K562 (cell line): ENCODE results near the gene NUP205. TPM values are rescaled to one million over a fixed set of nuclear protein-coding genes. Genes with fewer than 3 reads are reported as not detected.

ENCODE experiments used
- ATAC-seq: fragments of 200-7000 bp; cut with Tn5 transposase; 3 replicates; pipeline ENCODE4 v1.9.1; 2020; ENCODE audit warnings: moderate library complexity
- BruUV-seq: library from RNA; stranded (reverse); fragments of 400-500 nt; replicated peaks from 2 replicates; lab custom pipeline; 2021; lab: Mats Ljungman, UMichigan
- CTCF ChIA-PET: fragments of 300-600 bp; formaldehyde crosslinking; extraction: SDS; loops from one replicate; lab custom pipeline; 2021; ENCODE audit warnings: low intra/inter-chr PET ratio; lab: Yijun Ruan, JAX
- POLR2A ChIA-PET: fragments of 300-600, 350-650 bp; sonication (Branson Sonifier 250); formaldehyde crosslinking; extraction: SDS; loops from one replicate; lab custom pipeline; 2021; ENCODE audit warnings: antibody characterized with exemption, inconsistent platforms; lab: Yijun Ruan, JAX
- DNase-seq, 4 experiments: peaks; one replicate each; pipeline versions ENCODE4 v3.0.0 to v3.0.0-alpha.2; 2011 to 2018; ENCODE audit warnings: low spot score in 3 of 4, mixed read lengths in 3 of 4; ENCODE audit errors: extremely low read depth in 1 of 4
- FAIRE-seq: peaks from 2 replicates; lab custom pipeline; 2011; peaks lifted over from hg19 to GRCh38; lab: Jason Lieb, UNC
- H2AFZ ChIP-seq: 2 replicates; pipeline ENCODE4 v1.6.0; 2011; ENCODE audit warnings: low read depth, low read length, control low read depth, inconsistent platforms
- H3K27ac ChIP-seq: fragments of 200-600 bp; 3 replicates; pipeline ENCODE4 v1.8.0; 2011; ENCODE audit warnings: low read depth, mild to moderate bottlenecking, control low read depth, inconsistent platforms, low read length, moderate library complexity, mixed read lengths; ENCODE audit errors: extremely low read depth
- H3K27me3 ChIP-seq, 2 experiments: fragments of 300-600 bp in 1 of 2; 2 replicates in 1 of 2; 3 replicates in 1 of 2; pipeline versions ENCODE4 v1.6.0 to v1.8.0; 2011; ENCODE audit warnings: inconsistent platforms in 2 of 2, low read length in 2 of 2, mild to moderate bottlenecking in 1 of 2, mixed read lengths in 1 of 2, moderate library complexity in 1 of 2; ENCODE audit not compliant: control insufficient read depth in 2 of 2, insufficient read depth in 2 of 2
- H3K36me3 ChIP-seq: fragments of 300-600 bp; 3 replicates; pipeline ENCODE4 v1.8.0; 2011; ENCODE audit warnings: mild to moderate bottlenecking, low read length, inconsistent platforms; ENCODE audit not compliant: control insufficient read depth, insufficient read depth
- H3K4me1 ChIP-seq, 2 experiments: fragments of 200-600 bp in 1 of 2; replicated peaks in 1 of 2; 2 replicates in 1 of 2; 3 replicates in 1 of 2; pipeline versions ENCODE4 v1.5.1 to v1.8.0; 2011; ENCODE audit warnings: inconsistent platforms in 2 of 2, low read length in 2 of 2, mild to moderate bottlenecking in 1 of 2, mixed read lengths in 1 of 2, moderate library complexity in 1 of 2; ENCODE audit not compliant: control insufficient read depth in 2 of 2, insufficient read depth in 2 of 2
- H3K4me2 ChIP-seq: 2 replicates; pipeline ENCODE4 v1.6.1; 2011; ENCODE audit warnings: low read length, control low read depth, inconsistent platforms, mixed read lengths; ENCODE audit not compliant: insufficient read depth
- H3K4me3 ChIP-seq: fragments of 200-600 bp; sonication (generic), shearing (Covaris generic); 2 replicates; pipeline ENCODE4 v1.5.1; 2016; ENCODE audit warnings: control low read depth, inconsistent platforms
- H3K79me2 ChIP-seq: fragments of 200-600 bp; 3 replicates; pipeline ENCODE4 v1.8.0; 2011; ENCODE audit warnings: low read length, inconsistent platforms; ENCODE audit not compliant: control insufficient read depth, insufficient read depth
- H3K9ac ChIP-seq, 2 experiments: 2 replicates each; pipeline versions ENCODE4 v1.6.0 to v1.6.1; 2011; ENCODE audit warnings: low read depth in 2 of 2, low read length in 2 of 2, control low read depth in 1 of 2, inconsistent platforms in 1 of 2, mild to moderate bottlenecking in 1 of 2, mixed read lengths in 1 of 2; ENCODE audit not compliant: insufficient read depth in 1 of 2
- H3K9me1 ChIP-seq: one replicate; pipeline ENCODE4 v1.6.0; 2011; ENCODE audit warnings: inconsistent platforms, mild to moderate bottlenecking, low read length, moderate library complexity; ENCODE audit not compliant: control insufficient read depth, insufficient read depth
- H3K9me3 ChIP-seq: replicated peaks from 2 replicates; pipeline ENCODE4 v1.5.1; 2011; ENCODE audit warnings: low read depth, low read length, inconsistent platforms; ENCODE audit not compliant: control insufficient read depth, insufficient read depth
- H4K20me1 ChIP-seq: replicated peaks from 2 replicates; pipeline ENCODE4 v1.6.1; 2011; ENCODE audit warnings: low read length, inconsistent platforms, mixed read lengths; ENCODE audit not compliant: control insufficient read depth, insufficient read depth
- ATF1 ChIP-seq, 2 experiments: fragments of 450-650 bp in 1 of 2; IDR thresholded peaks; 2 replicates each; pipeline ENCODE4 v1.6.1; 2016; ENCODE audit warnings: missing compliant biosample characterization in 1 of 2, missing genetic modification characterization in 1 of 2
- MAFF ChIP-seq: IDR thresholded peaks from 2 replicates; pipeline ENCODE4 v1.6.1; 2012; ENCODE audit warnings: low read length, improper control_type of control experiment
- MEIS2 ChIP-seq: fragments of 450-650 bp; IDR thresholded peaks from 2 replicates; pipeline ENCODE4 v1.6.1; 2014; ENCODE audit warnings: mild to moderate bottlenecking; ENCODE audit not compliant: partially characterized antibody
- NUFIP1 ChIP-seq: fragments of 450-650 bp; IDR thresholded peaks from 2 replicates; pipeline ENCODE4 v1.6.1; 2018; ENCODE audit not compliant: partially characterized antibody
- ZNF408 ChIP-seq: fragments of 250-450 bp; sonication (Bioruptor Pico); IDR thresholded peaks from 2 replicates; pipeline ENCODE4 v1.4.0; 2020; ENCODE audit warnings: low read depth, mild to moderate bottlenecking, moderate library complexity
- ZNF436 ChIP-seq: fragments of 250-450, 450-650 bp; sonication (Bioruptor Pico); formaldehyde crosslinking; IDR thresholded peaks from 2 replicates; pipeline ENCODE4 v1.7.0; 2020; ENCODE audit warnings: mild to moderate bottlenecking
- WGBS: fragments of 100-300 bp; shearing (Covaris generic); methylation state at CpG from one replicate; pipeline ENCODE4 v1.1.6; 2016; ENCODE audit warnings: low coverage, mixed read lengths; ENCODE audit not compliant: insufficient coverage; ENCODE audit errors: missing lambda C conversion rate; 5-methylcytosine and 5-hydroxymethylcytosine counted together
- in situ Hi-C: fragments of 300-500 bp; cut with MboI; formaldehyde crosslinking; loops from 4 replicates; pipeline ENCODE4 v1.15.0; 2018; ENCODE audit warnings: inconsistent platforms, mixed read lengths
- intact Hi-C: fragments of 100-400 bp; cut with micrococcal nuclease; formaldehyde crosslinking; loops from 2 replicates; pipeline ENCODE4 v1.14.2; 2022
- polyA plus RNA-seq, 8 experiments: library from polyadenylated mRNA; depleted of rRNA in 4 of 8; stranded (reverse) in 5 of 8; unstranded in 3 of 8; fragments of >200 nt; fragmentation: Nextera tagmentation in 2 of 8; fragmentation: Illumina TruSeq in 1 of 8; extraction: Ambion mirVana in 2 of 8; extraction: Trizol in 1 of 8; gene quantifications; 2 replicates each; pipeline versions ENCODE4 v1.2.1 to v1.2.3, GENCODE V29; 2011 to 2014; ENCODE audit warnings: inconsistent platforms in 1 of 8, missing spikeins in 1 of 8
- total RNA-seq, 7 experiments: library from RNA; depleted of rRNA in 6 of 7; stranded (reverse); fragments of >200 nt in 6 of 7; fragmentation: Illumina TruSeq in 2 of 7; extraction: Trizol in 2 of 7; gene quantifications; 2 replicates each; pipeline versions ENCODE4 v1.2.1 to v1.2.3, GENCODE V29; 2011 to 2021; ENCODE audit warnings: low replicate concordance in 1 of 7
- TF ChIP-seq, protein P1 (sequence below): sonication (generic); formaldehyde crosslinking; IDR thresholded peaks from 2 replicates; pipeline ENCODE4 v1.8.0; 2023; ENCODE audit warnings: mild to moderate bottlenecking, missing genetic modification reagents
- TF ChIP-seq, protein P2 (sequence below), 2 experiments: IDR thresholded peaks in 1 of 2; conservative IDR thresholded peaks in 1 of 2; 2 replicates each; pipeline ENCODE4 v1.6.1; 2016; ENCODE audit warnings: low read depth in 2 of 2, mild to moderate bottlenecking in 1 of 2, missing compliant biosample characterization in 1 of 2, missing genetic modification characterization in 1 of 2, moderate library complexity in 1 of 2

NUP205 gene
- total and polyA plus RNA-seq, 9 of the 15 experiments (the other 6 are each of a cell fraction or from before 2014, with no cell fraction given) = 101 to 282 (median 193) TPM

DNA sequence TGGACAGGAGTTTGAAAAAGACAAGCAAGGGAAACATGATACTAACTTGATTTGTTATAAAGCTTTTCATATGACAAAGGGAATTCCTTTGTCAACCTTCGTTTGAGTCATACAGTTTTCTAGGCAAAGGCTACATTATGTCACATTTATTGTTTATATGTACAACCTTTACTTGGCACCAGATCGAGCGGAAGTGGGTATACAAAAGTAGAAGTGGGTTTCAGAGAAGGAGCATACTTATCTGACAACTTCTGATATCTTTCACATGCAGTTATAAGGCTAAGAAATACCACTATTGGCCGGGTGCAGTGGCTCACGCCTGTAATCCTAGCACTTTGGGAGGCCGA lies 115.6 kb downstream of the NUP205 start (continued):
- TF ChIP-seq, protein P1, sequence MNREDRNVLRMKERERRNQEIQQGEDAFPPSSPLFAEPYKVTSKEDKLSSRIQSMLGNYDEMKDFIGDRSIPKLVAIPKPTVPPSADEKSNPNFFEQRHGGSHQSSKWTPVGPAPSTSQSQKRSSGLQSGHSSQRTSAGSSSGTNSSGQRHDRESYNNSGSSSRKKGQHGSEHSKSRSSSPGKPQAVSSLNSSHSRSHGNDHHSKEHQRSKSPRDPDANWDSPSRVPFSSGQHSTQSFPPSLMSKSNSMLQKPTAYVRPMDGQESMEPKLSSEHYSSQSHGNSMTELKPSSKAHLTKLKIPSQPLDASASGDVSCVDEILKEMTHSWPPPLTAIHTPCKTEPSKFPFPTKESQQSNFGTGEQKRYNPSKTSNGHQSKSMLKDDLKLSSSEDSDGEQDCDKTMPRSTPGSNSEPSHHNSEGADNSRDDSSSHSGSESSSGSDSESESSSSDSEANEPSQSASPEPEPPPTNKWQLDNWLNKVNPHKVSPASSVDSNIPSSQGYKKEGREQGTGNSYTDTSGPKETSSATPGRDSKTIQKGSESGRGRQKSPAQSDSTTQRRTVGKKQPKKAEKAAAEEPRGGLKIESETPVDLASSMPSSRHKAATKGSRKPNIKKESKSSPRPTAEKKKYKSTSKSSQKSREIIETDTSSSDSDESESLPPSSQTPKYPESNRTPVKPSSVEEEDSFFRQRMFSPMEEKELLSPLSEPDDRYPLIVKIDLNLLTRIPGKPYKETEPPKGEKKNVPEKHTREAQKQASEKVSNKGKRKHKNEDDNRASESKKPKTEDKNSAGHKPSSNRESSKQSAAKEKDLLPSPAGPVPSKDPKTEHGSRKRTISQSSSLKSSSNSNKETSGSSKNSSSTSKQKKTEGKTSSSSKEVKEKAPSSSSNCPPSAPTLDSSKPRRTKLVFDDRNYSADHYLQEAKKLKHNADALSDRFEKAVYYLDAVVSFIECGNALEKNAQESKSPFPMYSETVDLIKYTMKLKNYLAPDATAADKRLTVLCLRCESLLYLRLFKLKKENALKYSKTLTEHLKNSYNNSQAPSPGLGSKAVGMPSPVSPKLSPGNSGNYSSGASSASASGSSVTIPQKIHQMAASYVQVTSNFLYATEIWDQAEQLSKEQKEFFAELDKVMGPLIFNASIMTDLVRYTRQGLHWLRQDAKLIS (CRISPR knock-in tag) = no peak
- no peak for TF ChIP-seq ZNF408 (CRISPR knock-in tag)
- TF ChIP-seq ATF1 (CRISPR knock-in tag; IDR thresholded peaks at IDR 0.05) = no peak
- TF ChIP-seq ATF1 (tag; IDR thresholded peaks at IDR 0.05) = no peak
- no peak for TF ChIP-seq ZNF436 (CRISPR knock-in tag)

DNA sequence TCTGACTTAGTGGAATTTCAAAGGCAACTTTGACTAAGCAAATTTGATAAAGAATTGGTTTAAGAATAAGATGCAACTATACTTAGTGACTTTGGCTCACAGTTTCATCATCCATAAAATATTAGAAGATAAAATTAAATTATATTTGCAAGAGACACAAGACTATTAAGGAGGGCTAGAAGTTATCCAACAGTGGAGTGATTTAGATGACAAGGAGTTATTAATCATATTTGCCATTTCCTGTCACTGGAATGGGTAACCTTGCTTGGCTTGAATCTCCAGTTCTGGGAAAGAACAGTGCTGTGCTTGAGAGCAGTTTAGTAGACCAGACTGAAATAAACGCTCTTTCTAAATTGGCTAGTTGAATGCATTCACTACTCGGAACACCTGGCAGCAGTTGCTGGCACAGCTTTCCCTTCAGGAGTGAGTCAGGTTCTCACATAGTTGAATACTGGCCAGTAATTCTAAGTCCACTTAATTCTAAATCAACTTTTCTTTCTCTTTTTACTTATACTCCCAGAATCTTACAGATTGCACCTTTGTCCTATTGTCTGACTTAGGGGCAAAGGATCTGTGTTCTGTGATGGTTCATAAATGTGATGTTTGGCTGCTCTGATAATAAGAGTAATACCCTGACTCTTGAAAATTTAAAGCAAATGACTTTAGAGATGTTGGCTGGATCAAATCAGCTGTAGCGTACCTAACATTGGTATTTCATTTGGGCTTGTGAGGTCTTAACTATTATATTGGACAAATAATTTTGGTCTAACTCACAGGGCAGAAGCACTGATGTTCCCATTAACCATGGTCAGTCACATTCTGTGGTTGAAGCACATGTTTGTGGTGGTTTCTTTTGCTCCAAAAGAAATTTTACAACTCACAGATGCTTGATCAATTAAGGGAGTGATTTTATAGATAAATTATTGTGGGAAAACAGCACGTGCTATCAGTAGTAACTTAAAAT lies 121.2 kb downstream of the NUP205 start:
- no TSS peak for BruUV-seq
- ChIA-PET POLR2A (interaction anchor here (0.6 to 1.1 kb wide), 4 partner anchors 8 to 37 kb away, joined by 3 to 5 read pairs (median 3); no protein-coding TSS in a partner anchor), CTCF (no interaction called here)
- no peak overlapping the region for H3K9ac ChIP-seq
- FAIRE-seq (no peak), DNase-seq (no peak)
- peaks cover 2 to 3% of the 10 kb centered on the region in 2 experiments; a peak in 3 of 5 replicates for H3K4me1 ChIP-seq
- peaks cover 39% of the 10 kb centered on the region for H3K36me3 ChIP-seq
- H2AFZ ChIP-seq = no peak overlapping the region
- WGBS = 92% methylated on average over 4 of the region's 4 CpGs
- H3K4me3 ChIP-seq = no peak overlapping the region
- H4K20me1 ChIP-seq = peaks cover 15% of the 10 kb centered on the region; the same call in 1 of the 2 replicates
- H3K9me1 ChIP-seq = no peaks in the 10 kb centered on the region
- intact Hi-C loops = no loop called here
- no peaks in the 10 kb centered on the region for H3K79me2 ChIP-seq
- no peaks in the 10 kb centered on the region for H3K27me3 ChIP-seq
- H3K9me3 ChIP-seq = no peaks in the 10 kb centered on the region
- H3K4me2 ChIP-seq = no peak overlapping the region
- TF ChIP-seq, protein P2, sequence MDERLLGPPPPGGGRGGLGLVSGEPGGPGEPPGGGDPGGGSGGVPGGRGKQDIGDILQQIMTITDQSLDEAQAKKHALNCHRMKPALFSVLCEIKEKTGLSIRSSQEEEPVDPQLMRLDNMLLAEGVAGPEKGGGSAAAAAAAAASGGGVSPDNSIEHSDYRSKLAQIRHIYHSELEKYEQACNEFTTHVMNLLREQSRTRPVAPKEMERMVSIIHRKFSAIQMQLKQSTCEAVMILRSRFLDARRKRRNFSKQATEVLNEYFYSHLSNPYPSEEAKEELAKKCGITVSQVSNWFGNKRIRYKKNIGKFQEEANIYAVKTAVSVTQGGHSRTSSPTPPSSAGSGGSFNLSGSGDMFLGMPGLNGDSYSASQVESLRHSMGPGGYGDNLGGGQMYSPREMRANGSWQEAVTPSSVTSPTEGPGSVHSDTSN (CRISPR knock-in tag; IDR thresholded peaks at IDR 0.05; ENCODE audit: low read depth) = no peak
- TF ChIP-seq, protein P2 (tag; conservative IDR thresholded peaks at IDR 0.05; ENCODE audit: low read depth) = 0 out of 2 replicates have a peak, but pooled peaks have one; percentile 7
- no peak for TF ChIP-seq NUFIP1
- no peak for TF ChIP-seq MAFF
- peak; percentile 41 for TF ChIP-seq MEIS2
- TF ChIP-seq, all 486 proteins: peak for 2
- H3K27ac ChIP-seq = no peak overlapping the region
- in situ Hi-C loops = no loop called here
- ATAC-seq = no peak
